SK-N-SH treated with all-trans-retinoic acid at 6 μM for 48 hours (cell line): ENCODE results near the gene AGO1.

Experiments
- ATAC-seq: fragments of 200-7000 bp; cut with Tn5 transposase; 3 replicates; pipeline ENCODE4 v1.9.1; 2020; ENCODE audit warnings: mild to moderate bottlenecking, moderate library complexity
- ARNTL ChIP-seq: fragments of 450-650 bp; formaldehyde crosslinking; IDR thresholded peaks from 2 replicates; pipeline ENCODE4 v1.5.0; 2020; ENCODE audit warnings: low read depth, mild to moderate bottlenecking, moderate library complexity, borderline replicate concordance
- BACH2 ChIP-seq: fragments of 250-450 bp; sonication (Bioruptor Pico); IDR thresholded peaks from 2 replicates; pipeline ENCODE4 v1.9.0; 2021; ENCODE audit warnings: mild to moderate bottlenecking, borderline replicate concordance
- CSDC2 ChIP-seq: fragments of 250-450 bp; sonication (Bioruptor Pico); IDR thresholded peaks from 2 replicates; pipeline ENCODE4 v1.5.0; 2020; ENCODE audit warnings: mild to moderate bottlenecking, moderate library complexity
- ESRRG ChIP-seq: fragments of 250-450 bp; sonication (Bioruptor Pico); IDR thresholded peaks from 2 replicates; pipeline ENCODE4 v1.6.1; 2021; ENCODE audit warnings: mild to moderate bottlenecking
- GLIS3 ChIP-seq: fragments of 250-450 bp; sonication (Bioruptor Pico); IDR thresholded peaks from 2 replicates; pipeline ENCODE4 v1.5.0; 2020; ENCODE audit warnings: mild to moderate bottlenecking, moderate library complexity
- ISL1 ChIP-seq: fragments of 250-450 bp; sonication (Bioruptor Pico); IDR thresholded peaks from 2 replicates; pipeline ENCODE4 v2.1.2; 2022; ENCODE audit warnings: mild to moderate bottlenecking, moderate library complexity
- OSR1 ChIP-seq: fragments of 250-450 bp; sonication (Bioruptor Pico); IDR thresholded peaks from 2 replicates; pipeline ENCODE4 v1.8.0; 2022; ENCODE audit warnings: moderate library complexity, mild to moderate bottlenecking, inconsistent platforms
- PPARA ChIP-seq: fragments of 250-450 bp; sonication (Bioruptor Pico); IDR thresholded peaks from 2 replicates; pipeline ENCODE4 v1.5.0; 2020; ENCODE audit warnings: mild to moderate bottlenecking, borderline replicate concordance
- RARB ChIP-seq: fragments of 250-450 bp; sonication (Bioruptor Pico); IDR thresholded peaks from 2 replicates; pipeline ENCODE4 v1.8.0; 2021; ENCODE audit warnings: mild to moderate bottlenecking, moderate library complexity
- SNAI2 ChIP-seq: fragments of 250-450 bp; sonication (Bioruptor Pico); IDR thresholded peaks from 2 replicates; pipeline ENCODE4 v1.5.0; 2020; ENCODE audit warnings: mild to moderate bottlenecking, moderate library complexity
- TCF4 ChIP-seq: fragments of 250-450 bp; sonication (Bioruptor Pico); IDR thresholded peaks from 2 replicates; pipeline ENCODE4 v1.8.0; 2021; ENCODE audit warnings: mild to moderate bottlenecking, moderate library complexity, borderline replicate concordance
- TOX ChIP-seq: fragments of 250-450 bp; sonication (Bioruptor Pico); IDR thresholded peaks from 2 replicates; pipeline ENCODE4 v1.8.0; 2021; ENCODE audit warnings: mild to moderate bottlenecking, moderate library complexity, borderline replicate concordance
- ZFP3 ChIP-seq: fragments of 250-450 bp; sonication (Bioruptor Pico); IDR thresholded peaks from 2 replicates; pipeline ENCODE4 v1.5.0; 2020; ENCODE audit warnings: mild to moderate bottlenecking, moderate library complexity
- ZFP30 ChIP-seq: fragments of 450-650 bp; formaldehyde crosslinking; IDR thresholded peaks from 2 replicates; pipeline ENCODE4 v1.5.0; 2022; ENCODE audit warnings: mild to moderate bottlenecking, moderate library complexity
- ZNF565 ChIP-seq: fragments of 450-650 bp; formaldehyde crosslinking; conservative IDR thresholded peaks from 2 replicates; pipeline ENCODE4 v1.5.0; 2020; ENCODE audit warnings: low read depth, mild to moderate bottlenecking, moderate library complexity
- ZNF70 ChIP-seq: fragments of 450-650 bp; formaldehyde crosslinking; IDR thresholded peaks from 2 replicates; pipeline ENCODE4 v1.5.0; 2020; ENCODE audit warnings: mild to moderate bottlenecking, moderate library complexity
- TF ChIP-seq, protein P1 (sequence below): fragments of 250-450 bp; sonication (Bioruptor Pico); IDR thresholded peaks from 2 replicates; pipeline ENCODE4 v1.5.1; 2021; ENCODE audit warnings: mild to moderate bottlenecking, moderate library complexity
- TF ChIP-seq, protein P2 (sequence below): fragments of 250-450 bp; sonication (Bioruptor Pico); IDR thresholded peaks from 2 replicates; pipeline ENCODE4 v1.8.0; 2021; ENCODE audit warnings: low read depth, mild to moderate bottlenecking, moderate library complexity, borderline replicate concordance

AGO1 gene

DNA sequence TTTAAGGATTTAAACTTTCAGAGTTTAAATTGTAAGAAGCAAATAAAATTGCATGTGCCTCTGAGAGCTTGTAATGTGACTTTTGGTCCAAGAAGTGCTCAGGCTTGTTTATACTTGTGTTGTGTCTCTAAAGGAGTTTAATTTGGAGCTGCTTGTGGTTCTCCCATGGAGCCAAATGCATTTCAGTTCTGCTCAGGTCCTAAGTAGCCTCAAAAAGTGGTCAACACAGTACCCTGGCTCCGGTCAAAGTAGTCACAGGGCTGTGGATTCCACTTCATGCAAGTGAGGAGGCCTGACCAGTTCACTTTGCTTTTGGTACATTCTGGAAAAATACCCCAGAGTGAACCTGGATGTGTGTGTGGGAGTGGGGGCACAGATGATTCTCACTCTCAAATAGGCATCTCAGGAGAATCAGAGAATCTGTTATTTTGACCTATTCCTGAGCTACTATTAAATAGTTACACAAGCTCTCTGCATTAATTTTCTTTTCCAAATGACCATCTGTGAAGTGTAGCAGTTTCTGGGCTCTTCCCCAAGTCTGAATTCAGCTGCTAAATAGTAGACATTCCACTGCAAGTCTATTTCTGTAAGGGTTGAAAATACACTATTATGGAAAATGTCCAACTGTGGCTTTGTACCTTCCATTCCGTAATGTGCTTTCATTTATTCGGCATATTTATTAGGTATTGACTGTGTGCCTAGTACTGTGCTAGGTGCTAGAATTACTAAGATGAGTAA is 31.7 kb upstream of the AGO1 start:
- peak; percentile 78 for ATAC-seq
- TF ChIP-seq ESRRG (no peak), TCF4 (no peak), PPARA (CRISPR knock-in tag) (no peak), ZNF70 (CRISPR knock-in tag) (no peak), ZNF565 (CRISPR knock-in tag) (no peak), CSDC2 (CRISPR knock-in tag) (no peak)
- TF ChIP-seq, protein P1, sequence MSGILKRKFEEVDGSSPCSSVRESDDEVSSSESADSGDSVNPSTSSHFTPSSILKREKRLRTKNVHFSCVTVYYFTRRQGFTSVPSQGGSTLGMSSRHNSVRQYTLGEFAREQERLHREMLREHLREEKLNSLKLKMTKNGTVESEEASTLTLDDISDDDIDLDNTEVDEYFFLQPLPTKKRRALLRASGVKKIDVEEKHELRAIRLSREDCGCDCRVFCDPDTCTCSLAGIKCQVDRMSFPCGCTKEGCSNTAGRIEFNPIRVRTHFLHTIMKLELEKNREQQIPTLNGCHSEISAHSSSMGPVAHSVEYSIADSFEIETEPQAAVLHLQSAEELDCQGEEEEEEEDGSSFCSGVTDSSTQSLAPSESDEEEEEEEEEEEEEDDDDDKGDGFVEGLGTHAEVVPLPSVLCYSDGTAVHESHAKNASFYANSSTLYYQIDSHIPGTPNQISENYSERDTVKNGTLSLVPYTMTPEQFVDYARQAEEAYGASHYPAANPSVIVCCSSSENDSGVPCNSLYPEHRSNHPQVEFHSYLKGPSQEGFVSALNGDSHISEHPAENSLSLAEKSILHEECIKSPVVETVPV (CRISPR knock-in tag), result no peak

DNA sequence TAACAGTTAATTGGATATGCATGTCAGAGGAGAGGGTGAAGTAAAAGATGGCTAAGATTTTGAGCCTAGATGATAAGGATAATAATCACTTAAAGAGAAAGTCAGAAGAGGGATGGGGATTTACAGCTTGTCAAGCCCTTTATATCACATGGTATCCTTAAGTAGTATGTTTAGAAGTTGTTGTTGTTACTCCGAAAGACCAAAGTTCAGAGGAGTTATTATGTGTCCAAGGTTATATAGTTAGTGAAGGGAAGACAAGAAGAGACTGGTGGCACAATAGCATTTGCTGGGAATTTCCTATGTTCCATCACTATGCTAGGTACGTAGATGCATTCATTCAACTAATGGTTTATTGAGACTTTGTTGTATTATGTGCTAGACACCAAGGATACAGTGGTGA is 30.8 kb upstream of the AGO1 start:
- TF ChIP-seq GLIS3, result no peak
- no peak for TF ChIP-seq ZNF70 (CRISPR knock-in tag)
- no peak for TF ChIP-seq OSR1
- no peak for TF ChIP-seq SNAI2
- no peak for TF ChIP-seq TCF4
- TF ChIP-seq RARB (CRISPR knock-in tag), result no peak
- TF ChIP-seq, protein P2, sequence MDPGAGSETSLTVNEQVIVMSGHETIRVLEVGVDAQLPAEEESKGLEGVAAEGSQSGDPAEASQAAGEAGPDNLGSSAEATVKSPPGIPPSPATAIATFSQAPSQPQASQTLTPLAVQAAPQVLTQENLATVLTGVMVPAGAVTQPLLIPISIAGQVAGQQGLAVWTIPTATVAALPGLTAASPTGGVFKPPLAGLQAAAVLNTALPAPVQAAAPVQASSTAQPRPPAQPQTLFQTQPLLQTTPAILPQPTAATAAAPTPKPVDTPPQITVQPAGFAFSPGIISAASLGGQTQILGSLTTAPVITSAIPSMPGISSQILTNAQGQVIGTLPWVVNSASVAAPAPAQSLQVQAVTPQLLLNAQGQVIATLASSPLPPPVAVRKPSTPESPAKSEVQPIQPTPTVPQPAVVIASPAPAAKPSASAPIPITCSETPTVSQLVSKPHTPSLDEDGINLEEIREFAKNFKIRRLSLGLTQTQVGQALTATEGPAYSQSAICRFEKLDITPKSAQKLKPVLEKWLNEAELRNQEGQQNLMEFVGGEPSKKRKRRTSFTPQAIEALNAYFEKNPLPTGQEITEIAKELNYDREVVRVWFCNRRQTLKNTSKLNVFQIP (CRISPR knock-in tag), result no peak
- no peak for TF ChIP-seq ZFP3 (CRISPR knock-in tag)
- TF ChIP-seq, protein P1 (CRISPR knock-in tag), result no peak
- no peak for TF ChIP-seq ZFP30
- TF ChIP-seq ARNTL (CRISPR knock-in tag), result no peak
- no peak for TF ChIP-seq TOX (CRISPR knock-in tag)
- TF ChIP-seq ZNF565 (CRISPR knock-in tag), result no peak
- no peak for TF ChIP-seq CSDC2 (CRISPR knock-in tag)
- no peak for TF ChIP-seq ISL1 (CRISPR knock-in tag)
- ATAC-seq, result no peak

DNA sequence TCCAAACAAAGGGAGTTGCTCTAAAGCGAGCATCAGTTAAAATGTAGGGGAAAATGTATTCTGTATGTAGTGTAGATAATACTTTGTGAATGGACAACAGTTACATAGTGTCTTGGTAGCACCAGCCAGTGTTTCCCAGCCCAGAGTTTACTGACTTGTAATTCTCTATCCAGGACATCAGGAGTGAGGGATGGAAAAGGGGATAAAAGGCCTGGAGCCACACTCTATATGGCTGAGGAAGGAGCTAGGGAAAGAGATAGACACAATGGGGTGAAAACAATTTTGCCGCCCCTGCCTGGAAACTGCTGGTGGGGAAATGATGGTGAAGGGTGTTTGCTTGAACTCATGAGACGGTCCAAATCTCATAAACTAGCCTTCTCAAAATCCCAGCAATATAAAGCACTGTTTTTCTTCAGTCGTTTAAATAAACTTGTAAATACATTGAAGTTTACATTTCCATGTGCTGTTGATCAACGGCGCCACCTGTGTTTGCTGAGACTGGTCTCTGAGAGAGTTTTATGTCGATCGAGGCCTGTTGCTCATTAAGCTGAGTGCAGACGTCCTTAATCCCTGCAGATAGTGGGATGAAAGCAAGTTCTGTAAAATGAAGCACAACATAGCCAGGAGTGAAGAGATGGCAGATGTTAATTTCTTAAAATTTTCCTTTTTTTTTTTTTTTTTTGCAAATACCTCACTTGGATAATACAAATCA is 27.9 kb upstream of the AGO1 start:
- peak; percentile 21; the same call in 1 of the 3 replicates for ATAC-seq
- TF ChIP-seq BACH2 (no peak), TCF4 (peak; percentile 52; the same call in 1 of the 2 replicates)

DNA sequence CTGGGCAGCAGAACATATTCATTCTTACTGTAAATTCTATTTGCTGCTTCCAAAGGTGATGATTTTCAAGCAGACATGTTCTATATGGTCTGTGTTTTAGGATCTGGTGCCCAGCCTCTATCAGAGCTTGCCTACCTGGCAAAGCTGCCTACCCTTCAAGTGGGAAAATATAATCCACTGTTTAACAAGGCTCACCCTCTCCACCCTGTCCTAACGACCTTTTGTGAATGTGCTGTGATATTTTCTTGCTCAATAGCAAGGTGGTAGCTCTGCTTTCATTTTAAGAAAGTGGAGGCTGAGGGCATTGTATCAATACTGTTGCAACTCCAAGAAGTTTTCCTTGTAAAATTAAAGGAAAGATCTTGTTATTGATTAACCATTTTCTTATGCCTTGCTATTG is 26.0 kb upstream of the AGO1 start:
- TF ChIP-seq ZFP30 (no peak), OSR1 (no peak)
- TF ChIP-seq, protein P2 (CRISPR knock-in tag), result no peak
- no peak for ATAC-seq

DNA sequence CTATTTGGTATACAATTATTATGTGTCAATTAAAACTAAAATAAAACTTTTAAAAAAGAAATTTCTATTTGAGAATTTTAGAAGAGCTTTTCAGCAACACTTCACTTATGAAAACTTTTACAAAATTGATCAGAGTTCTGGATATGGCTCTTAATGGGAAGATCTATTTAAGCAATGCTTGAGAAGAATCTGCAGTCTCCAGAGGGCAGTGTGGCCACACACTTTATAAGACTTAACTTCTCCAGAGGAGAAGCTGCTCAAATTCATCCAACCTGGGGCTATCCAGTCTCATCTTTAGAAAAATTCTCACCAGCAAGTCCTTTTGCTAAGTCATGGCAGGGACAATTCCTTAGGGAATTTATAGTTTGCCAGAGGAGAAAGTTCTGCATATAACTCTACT is 25.2 kb upstream of the AGO1 start:
- ATAC-seq, result peak; percentile 72
- TF ChIP-seq PPARA (CRISPR knock-in tag) (no peak), BACH2 (no peak), ARNTL (CRISPR knock-in tag) (no peak)
